Left lung (tissue), 10 donors: ENCODE measurements around the gene IFI6. TPM values are rescaled to one million over a fixed set of nuclear protein-coding genes. Genes with fewer than 3 reads are reported as not detected.

Experiments
- ATAC-seq: fragments of 200-7000 bp; cut with Tn5 transposase; one replicate; pipeline ENCODE4 v1.9.1; 2020; ENCODE audit warnings: moderate library complexity
- DNase-seq, 4 donors: peaks; one replicate each; pipeline ENCODE4 v3.0.0-alpha.2; 2013 to 2020
- H3K27ac ChIP-seq, 2 donors: fragments of 200-600 bp; sonication (generic) in 1 of 2; one replicate each; pipeline versions ENCODE4 v1.5.0 to v1.8.0; 2020 to 2021
- H3K27me3 ChIP-seq, 2 donors: fragments of 200-600 bp; sonication (generic) in 1 of 2; one replicate each; pipeline versions ENCODE4 v1.5.0 to v1.8.0; 2020 to 2021
- H3K36me3 ChIP-seq, 2 donors: fragments of 200-600 bp; sonication (generic) in 1 of 2; one replicate each; pipeline versions ENCODE4 v1.5.0 to v1.8.0; 2020 to 2021
- H3K4me1 ChIP-seq, 2 donors: fragments of 200-600 bp; one replicate each; pipeline ENCODE4 v1.8.0; 2021
- H3K4me3 ChIP-seq, 2 donors: fragments of 200-600 bp; sonication (generic) in 1 of 2; one replicate each; pipeline versions ENCODE4 v1.5.0 to v1.8.0; 2020 to 2021; ENCODE audit warnings: mild to moderate bottlenecking in 1 of 2
- H3K9me3 ChIP-seq, 2 donors: fragments of 200-600 bp; sonication (generic) in 1 of 2; one replicate each; pipeline versions ENCODE4 v1.5.0 to v1.8.0; 2020 to 2021
- CTCF ChIP-seq, 2 donors: fragments of 200-600 bp; sonication (generic) in 1 of 2; IDR thresholded peaks; one replicate each; pipeline versions ENCODE4 v1.5.0 to v1.8.0; 2021; ENCODE audit warnings: antibody characterized with exemption in 2 of 2
- intact Hi-C, 2 donors: fragments of 100-400 bp; cut with DNase I; formaldehyde crosslinking; loops; one replicate each; pipeline versions ENCODE4 v1.11.2 to v1.14.2; 2022
- polyA plus RNA-seq, 6 donors: library from polyadenylated mRNA; unstranded; fragments of 120-200 nt; gene quantifications; one replicate each; pipeline ENCODE4 v1.2.1, GENCODE V29; 2013; ENCODE audit not compliant: insufficient read length in 6 of 6
- total RNA-seq, 2 donors: library from RNA; stranded (reverse); fragmentation: NEBNext Ultra II Directional; extraction: Animal tissue kit (Norgen Biotek cat#: 25700); gene quantifications; one replicate each; pipeline ENCODE4 v1.2.1, GENCODE V29; 2021
- donor health status: DM: no; HTN: yes; CAD: no.
- donor health status: DM: no; HTN: no; CAD: no.

Gene IFI6
- total and polyA plus RNA-seq, 8 donors: 27.4 to 341 (median 29.5) TPM

- ATAC-seq (no peak), DNase-seq (no peak)
- H3K36me3 ChIP-seq: peaks cover 0 to 32% of the 10 kb centered on the region in 2 donors
- no peak overlapping the region for H3K4me3 ChIP-seq
- no peaks in the 10 kb centered on the region for H3K9me3 ChIP-seq
- TF ChIP-seq CTCF (IDR thresholded peaks at IDR 0.05): no peak
- peaks cover 8 to 61% of the 10 kb centered on the region in 2 donors for H3K4me1 ChIP-seq
- H3K27ac ChIP-seq: peak overlapping the region in 1 of 2 donors; percentile 18
- intact Hi-C loops: loop anchor here in 1 of 2 donors (10.0 kb wide), 1 partner anchor 261 kb away; no protein-coding TSS in a partner anchor
- H3K27me3 ChIP-seq: no peaks in the 10 kb centered on the region
Observed at GRCh38 chr1:27666294-27666693, 5.7 kb downstream of the IFI6 start.

- peaks cover 0 to 32% of the 10 kb centered on the region in 2 donors for H3K36me3 ChIP-seq
- H3K9me3 ChIP-seq: no peaks in the 10 kb centered on the region
- DNase-seq (no peak), ATAC-seq (no peak)
- intact Hi-C loops: loop anchor here in 1 of 2 donors (10.0 kb wide), 1 partner anchor 260 kb away; no protein-coding TSS in a partner anchor
- no peak overlapping the region for H3K4me3 ChIP-seq
- no peak overlapping the region for H3K27ac ChIP-seq
- no peaks in the 10 kb centered on the region for H3K27me3 ChIP-seq
- TF ChIP-seq CTCF (IDR thresholded peaks at IDR 0.05): no peak
- H3K4me1 ChIP-seq: peaks cover 5 to 60% of the 10 kb centered on the region in 2 donors
Observed at GRCh38 chr1:27665016-27665651, 6.9 kb downstream of the IFI6 start.

GRCh38 chr1:27664291-27664690 lies 7.7 kb downstream of the IFI6 start:
- H3K4me1 ChIP-seq: peaks cover 5 to 58% of the 10 kb centered on the region in 2 donors
- peak in 1 of 4 donors; percentile 65 for DNase-seq
- H3K4me3 ChIP-seq: no peak overlapping the region
- no peaks in the 10 kb centered on the region for H3K27me3 ChIP-seq
- no peak for ATAC-seq
- no peaks in the 10 kb centered on the region for H3K9me3 ChIP-seq
- no peak for TF ChIP-seq CTCF (IDR thresholded peaks at IDR 0.05)
- H3K27ac ChIP-seq: no peak overlapping the region
- intact Hi-C loops: loop anchor here (5.0 to 10.0 kb wide), 2 partner anchors 57 to 259 kb away; no protein-coding TSS in a partner anchor
- peaks cover 0 to 32% of the 10 kb centered on the region in 2 donors for H3K36me3 ChIP-seq

- H3K27me3 ChIP-seq: no peaks in the 10 kb centered on the region
- peak; percentile 85 to 87 for TF ChIP-seq CTCF (IDR thresholded peaks at IDR 0.05)
- ATAC-seq (peak; percentile 87), DNase-seq (peak; percentile 79 to 86 (median 80))
- peaks cover 5 to 58% of the 10 kb centered on the region in 2 donors for H3K4me1 ChIP-seq
- no peaks in the 10 kb centered on the region for H3K9me3 ChIP-seq
- no peak overlapping the region for H3K4me3 ChIP-seq
- intact Hi-C loops: loop anchor here (2.0 to 10.0 kb wide), 3 partner anchors 52 to 258 kb away; no protein-coding TSS in a partner anchor
- peaks cover 0 to 24% of the 10 kb centered on the region in 2 donors for H3K36me3 ChIP-seq
- H3K27ac ChIP-seq: peak overlapping the region; percentile 44 to 83
Observed at GRCh38 chr1:27662707-27663393, 9.1 kb downstream of the IFI6 start.

- Histone ChIP-seq H3K27me3 (no peaks in the 10 kb centered on the region), H3K9me3 (no peaks in the 10 kb centered on the region), H3K4me1 (peaks cover 5 to 55% of the 10 kb centered on the region in 2 donors), H3K27ac (peak overlapping the region; percentile 44 to 83), H3K4me3 (no peak overlapping the region), H3K36me3 (peaks cover 0 to 19% of the 10 kb centered on the region in 2 donors)
- peak in 1 of 4 donors; percentile 3 for DNase-seq
- TF ChIP-seq CTCF (IDR thresholded peaks at IDR 0.05): no peak
- intact Hi-C loops: loop anchor here (2.0 to 10.0 kb wide), 3 partner anchors 51 to 257 kb away; no protein-coding TSS in a partner anchor
- ATAC-seq: no peak
Observed at GRCh38 chr1:27662261-27662660, 9.7 kb downstream of the IFI6 start.
